Transverse colon (tissue), 3 donors: ENCODE measurements around the gene COL23A1.

ENCODE experiments used
- EP300 ChIP-seq: sonication (generic); formaldehyde crosslinking; IDR thresholded peaks from one replicate; pipeline ENCODE4 v1.6.1; 2017; ENCODE audit warnings: antibody characterized with exemption, low read depth
- TF ChIP-seq, protein P1 (sequence below), 5 experiments: fragments of 200-600 bp in 3 of 5; fragments of 450-650 bp in 2 of 5; sonication (generic) in 3 of 5; IDR thresholded peaks; 1 replicate in 2 of 5; 2 replicates in 3 of 5; pipeline ENCODE4 v1.5.1; 2016 to 2017; ENCODE audit warnings: antibody characterized with exemption in 5 of 5, inconsistent platforms in 3 of 5, mild to moderate bottlenecking in 2 of 5, moderate library complexity in 1 of 5

GRCh38 chr5:178407646-178408045, 182.5 kb downstream of the COL23A1 start:
- TF ChIP-seq, protein P1, sequence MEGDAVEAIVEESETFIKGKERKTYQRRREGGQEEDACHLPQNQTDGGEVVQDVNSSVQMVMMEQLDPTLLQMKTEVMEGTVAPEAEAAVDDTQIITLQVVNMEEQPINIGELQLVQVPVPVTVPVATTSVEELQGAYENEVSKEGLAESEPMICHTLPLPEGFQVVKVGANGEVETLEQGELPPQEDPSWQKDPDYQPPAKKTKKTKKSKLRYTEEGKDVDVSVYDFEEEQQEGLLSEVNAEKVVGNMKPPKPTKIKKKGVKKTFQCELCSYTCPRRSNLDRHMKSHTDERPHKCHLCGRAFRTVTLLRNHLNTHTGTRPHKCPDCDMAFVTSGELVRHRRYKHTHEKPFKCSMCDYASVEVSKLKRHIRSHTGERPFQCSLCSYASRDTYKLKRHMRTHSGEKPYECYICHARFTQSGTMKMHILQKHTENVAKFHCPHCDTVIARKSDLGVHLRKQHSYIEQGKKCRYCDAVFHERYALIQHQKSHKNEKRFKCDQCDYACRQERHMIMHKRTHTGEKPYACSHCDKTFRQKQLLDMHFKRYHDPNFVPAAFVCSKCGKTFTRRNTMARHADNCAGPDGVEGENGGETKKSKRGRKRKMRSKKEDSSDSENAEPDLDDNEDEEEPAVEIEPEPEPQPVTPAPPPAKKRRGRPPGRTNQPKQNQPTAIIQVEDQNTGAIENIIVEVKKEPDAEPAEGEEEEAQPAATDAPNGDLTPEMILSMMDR (IDR thresholded peaks at IDR 0.05), result no peak
- no peak for TF ChIP-seq EP300
